Mucosa of descending colon (tissue), 3 donors: ENCODE results near the gene RPL4. TPM values are rescaled to one million over a fixed set of nuclear protein-coding genes. Genes with fewer than 3 reads are reported as not detected.
A peak's percentile ranks its signal among the peaks of the same experiment; 100 is the strongest.

Experiments used
- ATAC-seq: fragments of 200-7000 bp; cut with Tn5 transposase; one replicate; pipeline ENCODE4 v1.9.1; 2020; ENCODE audit warnings: mild to moderate bottlenecking, moderate library complexity
- DNase-seq, 3 donors: peaks; one replicate each; pipeline ENCODE4 v3.0.0-alpha.2; 2020
- H3K36me3 ChIP-seq: fragments of 200-600 bp; one replicate; pipeline ENCODE4 v1.8.0; 2021; ENCODE audit warnings: low read depth, mild to moderate bottlenecking
- H3K4me1 ChIP-seq: fragments of 200-600 bp; one replicate; pipeline ENCODE4 v1.8.0; 2021; ENCODE audit warnings: low read depth, mild to moderate bottlenecking
- H3K4me3 ChIP-seq: fragments of 200-600 bp; one replicate; pipeline ENCODE4 v1.8.0; 2021; ENCODE audit warnings: mild to moderate bottlenecking
- H3K9me3 ChIP-seq: fragments of 200-600 bp; one replicate; pipeline ENCODE4 v1.8.0; 2021; ENCODE audit warnings: mild to moderate bottlenecking
- CTCF ChIP-seq: fragments of 200-600 bp; IDR thresholded peaks from one replicate; pipeline ENCODE4 v1.8.0; 2022; ENCODE audit warnings: antibody characterized with exemption, mild to moderate bottlenecking
- intact Hi-C, 2 donors: fragments of 100-400 bp; cut with DNase I in 1 of 2; cut with micrococcal nuclease in 1 of 2; formaldehyde crosslinking; loops; one replicate each; pipeline versions ENCODE4 v1.11.0 to v1.11.1; 2022; cut with DNase I, micrococcal nuclease
- total RNA-seq, 3 donors: library from RNA; stranded (reverse); fragmentation: NEBNext Ultra II Directional in 2 of 3; extraction: Animal tissue kit (Norgen Biotek cat#: 25700) in 2 of 3; gene quantifications; one replicate each; pipeline versions ENCODE4 v1.2.1 to v1.2.4, GENCODE V29; 2021 to 2023
- donor health status: DM: no; HTN: no; CAD: no; lungs with moderate emphysema.
- donor health status: DM: no; HTN: no; CAD: no.
- donor health status: DM: no; HTN: yes; CAD: no.

The RPL4 gene
- total RNA-seq, 3 donors from 2014 or later: 1,087 to 1,829 (median 1,623) TPM

- peak; percentile 97 for TF ChIP-seq CTCF
- peak within 1 kb of the TSS; percentile 78 for H3K4me3 ChIP-seq
- DNase-seq: peak; percentile 98 to 99 (median 98)
- H3K4me1 ChIP-seq: peaks cover 15% of the 10 kb centered on the region
- peak; percentile 99 for ATAC-seq
- intact Hi-C loops: loop anchor here (5.0 to 10.0 kb wide), 2 partner anchors 103 to 110 kb away; partner anchors contain the start of gene MAP2K1 (in 1 of the 2)
- no peaks in the 10 kb centered on the region for H3K9me3 ChIP-seq
- H3K36me3 ChIP-seq: no peaks in the 10 kb centered on the region
Observed at GRCh38 chr15:66497502-66498455, 6.9 kb downstream of the RPL4 start, which contains the start of gene SNAPC5. Gene SNAPC5 (minus strand): TSS chr15:66497762. CDS start chr15:66497731, 31 bp downstream.

- ATAC-seq: peak; percentile 58
- no peaks in the 10 kb centered on the region for H3K36me3 ChIP-seq
- H3K4me1 ChIP-seq: peaks cover 11% of the 10 kb centered on the region
- no peak for TF ChIP-seq CTCF
- DNase-seq: peak in 2 of 3 donors; percentile 21 to 41
- no peaks in the 10 kb centered on the region for H3K9me3 ChIP-seq
- H3K4me3 ChIP-seq: peak overlapping the region; percentile 78
- intact Hi-C loops: loop anchor here (5.0 to 10.0 kb wide), 2 partner anchors 102 to 110 kb away; partner anchors contain the start of gene MAP2K1 (in 1 of the 2)
Observed at GRCh38 chr15:66496951-66497501, 7.6 kb downstream of the RPL4 start.

- Histone ChIP-seq H3K9me3 (no peaks in the 10 kb centered on the region), H3K4me1 (peaks cover 11% of the 10 kb centered on the region), H3K4me3 (no peak overlapping the region), H3K36me3 (no peaks in the 10 kb centered on the region)
- DNase-seq (no peak), ATAC-seq (no peak)
- intact Hi-C loops: loop anchor here in 1 of 2 donors (10.0 kb wide), 1 partner anchor 99 kb away; no protein-coding TSS in a partner anchor
- no peak for TF ChIP-seq CTCF
Observed at GRCh38 chr15:66494262-66494661, 10.4 kb downstream of the RPL4 start.

GRCh38 chr15:66491846-66492245 is 12.8 kb downstream of the RPL4 start:
- intact Hi-C loops: loop anchor here in 1 of 2 donors (10.0 kb wide), 1 partner anchor 97 kb away; no protein-coding TSS in a partner anchor
- DNase-seq: no peak
- TF ChIP-seq CTCF: no peak
- ATAC-seq: no peak
- Histone ChIP-seq H3K4me1 (peaks cover 10% of the 10 kb centered on the region), H3K9me3 (no peaks in the 10 kb centered on the region), H3K36me3 (no peaks in the 10 kb centered on the region), H3K4me3 (no peak overlapping the region)

- no peaks in the 10 kb centered on the region for H3K9me3 ChIP-seq
- ATAC-seq: no peak
- intact Hi-C loops: no loop called here
- H3K4me1 ChIP-seq: no peaks in the 10 kb centered on the region
- TF ChIP-seq CTCF: no peak
- H3K4me3 ChIP-seq: no peak overlapping the region
- H3K36me3 ChIP-seq: no peaks in the 10 kb centered on the region
- no peak for DNase-seq
Observed at GRCh38 chr15:66489179-66489791, 15.4 kb downstream of the RPL4 start.
